NCI-H748 treated with DMSO at 0.1 percent for 48 hours (cell line): ENCODE data around the gene LMAN1L.
A peak's percentile ranks its signal among the peaks of the same experiment; 100 is the strongest.

Experiments
- DNase-seq: peaks from one replicate; lab custom pipeline; 2025; lab: John Stamatoyannopoulos, UW

The LMAN1L gene

DNA sequence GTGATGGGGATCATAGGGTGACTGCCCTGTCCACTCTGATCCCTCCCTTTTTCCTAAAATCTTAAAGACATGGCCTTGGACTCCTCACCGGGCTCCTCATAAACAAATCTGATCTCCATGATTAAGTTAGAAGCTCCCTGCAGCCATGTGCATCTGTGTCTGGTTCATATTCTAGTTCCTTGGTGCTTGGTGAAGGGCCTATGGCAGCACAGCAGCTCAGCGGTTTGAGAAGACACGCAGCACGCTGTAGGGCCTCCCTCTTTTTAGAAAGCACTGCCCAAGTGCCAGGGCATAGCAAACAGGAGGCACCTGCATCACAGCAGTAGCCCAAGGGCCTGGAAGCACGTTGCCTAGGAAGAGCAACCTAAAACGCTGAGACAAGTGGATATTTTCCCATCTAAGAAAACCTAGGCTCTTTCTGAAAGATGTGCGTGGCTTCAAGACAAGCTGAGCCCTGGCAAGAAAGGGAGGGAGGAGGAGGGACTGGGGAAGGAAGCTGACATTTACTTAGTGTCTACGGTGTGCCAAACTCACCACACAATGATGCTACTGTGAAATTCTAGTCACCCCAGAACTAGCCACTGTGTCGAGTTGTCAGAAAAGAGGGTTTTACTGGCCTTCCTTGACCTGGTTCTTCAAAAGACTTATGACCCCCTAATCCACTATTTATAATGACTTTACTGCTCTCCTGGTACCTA lies 45.2 kb downstream of the LMAN1L start:
- DNase-seq: no peak

DNA sequence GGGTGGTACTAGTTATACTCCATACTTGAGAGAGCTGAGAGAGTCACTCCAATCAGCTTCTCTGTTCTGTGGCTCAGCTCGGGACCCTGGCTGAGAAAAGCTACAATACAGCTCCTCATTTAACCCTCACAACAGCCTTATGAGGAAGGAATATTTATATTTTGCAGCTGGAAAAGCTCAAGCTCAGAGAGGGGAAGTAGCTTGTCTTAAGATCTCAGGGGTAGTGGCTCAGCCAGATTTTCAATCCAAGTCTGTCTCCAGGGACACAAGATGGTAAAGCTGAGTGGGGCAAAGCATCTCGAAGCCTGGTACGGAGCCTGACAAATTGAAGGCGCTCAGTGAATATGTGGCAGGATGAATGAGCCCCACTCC lies 45.7 kb downstream of the LMAN1L start:
- no peak for DNase-seq

DNA sequence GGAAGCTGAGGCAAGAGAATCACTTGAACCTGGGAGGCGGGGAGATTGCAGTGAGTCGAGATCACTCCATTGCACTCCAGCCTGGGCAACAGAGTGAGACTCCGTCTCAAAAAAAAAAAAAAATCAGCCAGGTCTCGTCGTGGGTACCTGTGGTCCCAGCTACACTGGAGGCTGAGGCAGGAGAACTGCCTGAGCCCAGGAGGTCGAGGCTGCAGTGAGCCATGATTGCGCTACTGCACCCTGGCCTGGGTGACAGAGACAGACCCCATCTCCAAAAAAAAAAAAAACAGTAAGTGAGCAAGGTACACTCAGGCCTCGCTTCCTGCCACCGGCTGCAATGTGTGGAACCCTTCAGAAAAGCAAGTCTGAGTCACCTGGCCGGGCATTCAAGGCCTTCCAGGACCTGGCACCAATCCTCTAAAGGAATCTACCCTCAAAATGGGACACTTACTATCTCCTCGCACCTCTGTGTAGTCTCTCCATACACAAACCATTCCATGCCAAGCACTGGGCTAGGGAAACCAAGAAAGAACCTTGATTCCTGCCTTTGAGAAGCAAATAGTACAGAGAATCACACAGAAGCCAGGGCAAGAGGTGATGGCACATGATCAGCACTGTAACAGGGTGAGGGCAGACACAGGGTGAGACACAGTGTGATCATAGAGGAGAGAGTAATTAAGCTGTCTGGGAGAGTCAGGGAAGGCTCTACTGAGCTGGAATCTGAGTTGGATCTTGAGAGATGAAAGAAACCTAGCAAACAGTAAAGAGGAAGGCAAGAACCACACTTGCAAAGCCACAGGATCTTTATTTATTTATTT lies 50.8 kb downstream of the LMAN1L start:
- DNase-seq: no peak

DNA sequence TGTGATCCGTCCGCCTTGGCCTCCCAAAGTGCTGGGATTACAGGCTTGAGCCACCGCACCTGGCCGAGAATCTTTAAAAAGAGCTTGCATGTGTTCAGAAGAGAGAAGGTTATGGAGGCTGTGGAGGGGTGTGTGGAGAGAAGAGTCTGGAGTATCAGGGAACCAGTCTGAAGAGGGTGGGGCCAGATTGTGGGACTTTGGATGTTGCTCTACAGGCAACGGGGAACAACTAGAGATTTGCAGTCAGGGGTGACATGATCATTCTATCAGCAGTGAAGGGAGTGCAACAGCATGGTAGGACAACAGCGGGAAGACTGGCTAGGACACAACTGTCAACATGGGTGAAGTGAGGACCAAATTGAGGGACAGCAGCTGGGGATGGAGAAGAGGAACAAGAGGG lies 51.7 kb downstream of the LMAN1L start:
- DNase-seq: no peak

DNA sequence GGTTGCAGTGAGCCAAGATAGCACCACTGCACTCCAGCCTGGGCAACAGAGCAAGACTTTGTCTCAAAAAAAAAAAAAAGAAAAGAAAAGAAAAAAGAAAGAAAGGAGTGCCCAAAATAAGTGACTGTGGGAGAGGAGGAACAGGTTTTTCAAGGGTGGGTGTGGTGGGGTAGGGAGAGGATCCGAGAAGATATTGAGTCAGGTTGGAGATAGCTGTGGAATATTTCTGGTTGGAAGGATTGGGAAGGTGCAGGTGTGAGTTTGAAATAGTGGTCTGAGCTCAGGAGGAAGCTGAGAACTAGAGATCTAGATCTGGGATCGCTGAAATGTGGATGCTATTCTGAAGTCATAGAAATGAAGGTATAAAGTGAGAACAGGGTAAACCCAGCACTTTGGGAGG lies 52.7 kb downstream of the LMAN1L start:
- no peak for DNase-seq

DNA sequence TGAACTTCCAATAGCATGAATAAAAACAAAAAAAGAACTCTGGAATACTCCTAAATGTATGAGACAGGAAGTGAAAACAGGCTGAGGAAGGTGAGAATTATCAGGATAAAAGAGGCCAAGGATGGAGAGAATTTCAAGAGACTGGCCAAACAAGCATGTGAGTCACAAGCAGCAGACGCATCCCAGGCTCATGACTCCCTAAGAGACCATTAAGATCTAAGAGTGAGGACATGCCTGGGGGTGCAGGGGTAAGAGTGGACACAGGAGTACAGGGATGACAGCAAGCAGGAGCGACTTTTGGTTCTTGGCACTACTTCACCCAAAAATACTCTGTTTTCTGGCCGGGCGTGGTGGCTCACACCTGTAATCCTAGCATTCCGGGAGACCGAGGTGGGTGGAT lies 53.5 kb downstream of the LMAN1L start:
- no peak for DNase-seq

DNA sequence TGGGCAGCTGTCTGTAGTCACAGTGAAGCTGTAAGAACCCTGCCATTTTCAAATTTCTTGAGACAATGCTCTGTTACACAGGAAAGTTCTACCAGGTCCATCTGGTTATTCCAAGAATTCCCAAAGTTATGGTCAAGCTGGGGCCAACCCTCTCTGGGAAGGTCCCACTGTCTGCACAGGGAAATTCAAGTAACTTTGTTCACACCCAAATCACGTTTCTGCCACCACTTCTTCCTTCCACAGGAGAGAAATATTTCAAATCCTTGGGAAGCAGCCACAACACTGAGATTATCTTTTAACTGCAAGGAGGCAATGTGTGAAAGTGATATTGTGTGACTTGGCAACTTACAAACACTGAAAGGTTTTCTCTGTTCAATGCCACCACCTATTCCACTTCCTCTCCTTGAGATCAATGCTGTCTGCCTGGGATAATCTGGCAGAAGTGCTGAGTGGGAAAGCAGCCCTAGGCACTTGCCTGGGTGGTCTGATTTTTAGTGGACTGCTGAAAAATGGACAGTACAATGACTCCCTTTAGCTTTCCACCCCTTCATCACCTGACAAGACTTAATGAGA lies 54.9 kb downstream of the LMAN1L start:
- DNase-seq: no peak

DNA sequence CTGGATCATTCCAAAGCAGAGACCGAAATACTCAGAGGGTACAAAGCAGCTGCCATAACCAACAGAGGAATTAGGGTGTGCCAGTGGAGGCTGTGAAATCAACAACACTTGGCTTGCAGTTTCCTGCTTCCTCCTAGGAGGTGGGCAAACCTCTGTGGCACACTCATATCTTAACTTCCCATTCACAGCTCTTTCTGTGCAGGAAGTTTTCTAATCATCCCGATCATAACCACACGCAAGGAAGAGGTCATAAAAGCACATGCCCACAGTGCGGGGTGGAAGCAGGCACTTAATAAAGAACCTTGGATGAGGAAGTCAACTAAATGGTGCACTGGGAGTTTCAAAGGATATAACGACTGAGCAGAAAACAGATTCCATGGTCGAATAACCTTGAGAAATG lies 55.4 kb downstream of the LMAN1L start:
- no peak for DNase-seq

DNA sequence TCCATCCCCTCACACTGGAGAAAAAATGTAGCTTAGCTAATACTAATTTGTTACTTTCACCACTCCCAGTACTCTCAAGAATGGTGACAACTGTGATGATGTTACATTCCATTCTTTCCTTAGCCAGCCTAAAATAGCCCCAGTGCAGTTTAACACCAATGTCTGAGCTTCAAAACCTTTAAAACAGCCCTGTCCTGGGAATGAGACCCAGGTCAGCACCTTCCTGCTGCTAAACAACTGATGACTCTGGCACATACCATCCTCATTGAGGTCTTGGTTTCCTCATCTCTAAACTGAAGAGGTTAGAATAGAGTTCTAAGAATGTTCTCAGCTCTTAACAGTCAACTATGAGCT lies 56.7 kb downstream of the LMAN1L start:
- DNase-seq: no peak

DNA sequence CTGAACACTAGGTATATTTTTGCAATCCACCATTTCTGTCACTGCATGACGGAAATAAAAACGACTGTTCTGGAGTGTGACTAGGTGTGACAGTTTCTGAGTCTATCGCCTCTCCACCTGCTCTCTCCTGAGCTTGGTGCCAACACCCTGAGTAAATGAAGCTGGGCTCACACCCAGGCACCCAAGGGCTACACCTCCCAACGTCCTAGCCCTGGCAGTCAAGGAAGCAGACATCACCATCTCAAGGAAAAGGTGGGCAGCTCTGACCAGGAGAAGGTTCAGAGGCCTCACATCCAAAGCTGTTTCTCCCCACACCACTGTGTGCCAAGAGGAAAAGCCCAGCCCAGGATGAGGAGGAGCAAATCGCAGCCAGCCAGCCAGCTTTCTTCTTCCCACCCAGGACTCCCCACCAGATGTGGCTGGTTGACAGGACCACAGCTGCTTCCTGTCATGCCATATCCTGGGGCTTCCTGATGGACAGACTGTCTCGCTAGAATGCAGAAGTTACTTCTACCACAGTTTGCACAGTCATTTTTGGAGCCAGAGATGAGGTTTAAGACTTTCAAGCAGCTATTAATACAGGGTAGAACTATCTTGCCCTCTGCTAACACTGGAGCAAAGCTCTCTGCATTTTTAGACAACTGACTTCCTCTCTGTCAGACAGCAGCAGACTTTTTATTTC lies 57.2 kb downstream of the LMAN1L start:
- no peak for DNase-seq

DNA sequence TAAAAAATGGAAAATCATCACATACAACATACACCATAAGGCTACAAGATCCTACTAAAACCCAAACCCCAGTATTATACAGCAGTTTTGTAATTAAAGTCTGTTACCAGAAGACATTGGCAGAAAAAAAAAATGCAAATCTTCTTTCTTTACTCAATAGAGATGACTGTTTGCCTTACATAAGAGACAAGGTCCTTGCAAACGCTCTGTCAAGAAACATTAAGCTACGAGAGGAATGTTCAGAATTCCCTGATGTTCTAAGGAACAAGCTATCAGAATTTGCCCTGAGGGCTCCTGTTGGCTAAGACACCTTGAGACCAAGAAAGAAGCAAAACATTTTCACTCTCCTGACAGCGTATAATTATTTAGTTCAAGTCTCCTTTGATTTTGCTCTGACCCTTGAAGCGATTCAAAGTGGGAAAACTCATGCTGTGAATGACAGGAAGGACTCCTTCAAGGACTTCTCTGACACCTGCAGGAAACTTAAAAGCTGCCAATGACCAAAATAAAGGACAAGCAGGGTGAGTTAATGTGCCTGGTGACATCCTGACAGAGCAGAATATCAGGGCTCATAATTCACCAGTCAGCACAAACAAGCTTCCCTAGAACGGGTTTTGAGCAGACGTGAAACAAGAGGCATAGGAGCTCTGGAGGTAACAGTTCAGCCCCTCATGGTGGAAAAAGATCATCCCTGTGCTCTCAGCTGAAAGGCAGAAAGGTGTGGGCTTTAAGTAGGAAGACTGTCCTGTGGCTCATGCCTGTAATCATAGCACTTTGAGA lies 58.0 kb downstream of the LMAN1L start:
- DNase-seq: no peak

DNA sequence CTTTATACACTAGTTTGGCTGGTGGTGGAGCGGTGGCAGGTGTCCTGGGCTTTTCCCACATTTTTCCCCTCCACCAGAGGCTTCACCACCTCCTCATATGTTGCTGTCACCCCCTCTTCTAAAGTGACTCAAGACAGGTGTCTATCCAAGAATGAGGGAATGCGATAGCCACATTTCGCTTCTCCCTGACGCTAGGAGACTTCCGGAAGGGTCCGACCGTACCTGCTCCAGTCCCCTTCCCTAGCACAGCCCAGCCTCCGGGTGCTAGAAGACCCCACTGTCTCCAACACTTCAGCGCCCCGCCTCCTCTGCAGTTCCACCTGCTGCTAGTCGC lies 60.0 kb downstream of the LMAN1L start:
- DNase-seq: no peak

DNA sequence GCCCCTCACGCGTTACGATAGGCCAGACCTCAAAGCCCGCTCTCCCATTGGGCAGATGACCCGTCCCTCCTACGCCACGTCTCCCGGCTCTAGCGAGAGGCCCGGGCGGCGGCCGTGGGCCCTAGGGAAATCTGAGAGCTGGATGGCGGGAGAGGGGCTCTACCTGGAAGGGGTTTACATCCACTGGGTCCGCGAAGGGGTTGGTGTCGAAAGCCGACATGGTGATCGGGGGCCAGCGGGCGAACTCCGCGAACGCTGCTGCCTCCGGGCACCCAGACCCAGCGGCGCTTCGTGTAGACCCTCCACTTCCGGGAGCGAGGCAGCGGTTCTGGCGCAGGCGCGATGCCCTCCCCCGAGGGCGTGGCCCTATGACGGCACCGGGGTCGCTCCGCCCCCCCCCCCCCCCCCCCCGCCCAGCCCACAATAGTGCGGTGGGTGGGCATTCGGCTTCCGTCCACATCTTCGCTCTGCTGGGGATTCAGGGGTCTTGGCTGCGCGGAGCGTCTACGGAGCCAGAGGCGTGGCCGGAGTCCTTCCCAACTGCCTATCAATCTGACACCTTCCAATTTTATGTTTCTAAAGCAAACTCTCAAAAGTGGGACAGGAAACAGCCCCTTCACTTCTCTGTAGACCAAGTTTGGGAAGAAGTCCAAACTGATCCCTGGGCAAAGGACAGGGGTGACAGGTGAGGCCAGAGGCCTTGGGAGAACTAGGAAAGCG lies 60.6 kb downstream of the LMAN1L start, which contains the start of gene SCAMP2:
Gene SCAMP2, minus strand, starts transcription at position 330 of the 720 bp plus-strand sequence. Its CDS starts 110 bp downstream, at position 220.
- DNase-seq: peak; percentile 63

DNA sequence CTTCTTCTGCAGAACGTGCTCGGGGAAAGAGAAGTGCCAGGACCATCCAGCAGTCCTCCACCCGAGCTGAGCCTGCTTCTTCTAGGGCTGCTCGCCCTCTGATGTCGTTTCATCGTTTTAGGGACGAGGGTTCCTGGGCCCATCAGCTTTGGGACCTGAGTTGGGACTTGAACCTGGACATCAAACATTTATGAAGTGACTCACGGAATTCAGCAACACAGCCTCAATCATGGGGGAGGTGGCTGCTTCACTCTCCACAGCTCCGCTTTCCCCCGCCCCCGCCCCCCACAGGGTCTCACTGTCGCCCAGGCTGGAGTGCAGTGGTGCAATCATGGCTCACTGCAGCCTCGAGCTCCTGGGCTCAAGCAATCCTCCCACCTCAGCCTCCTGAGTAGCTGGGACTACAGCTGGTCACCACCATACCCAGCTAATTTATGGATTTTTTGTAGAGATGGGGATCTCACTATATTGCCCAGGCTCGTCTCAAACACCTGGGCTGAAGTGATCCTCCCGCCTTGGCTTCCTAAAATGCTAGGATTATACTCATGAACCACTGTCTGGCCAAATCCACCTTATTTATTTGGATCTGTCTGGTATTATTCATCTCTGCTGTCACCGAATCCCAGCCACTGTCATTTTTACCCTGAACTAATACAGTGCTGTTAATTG lies 61.3 kb downstream of the LMAN1L start:
- DNase-seq: no peak
